ENCODE measurements around the gene CLN5. TPM values are rescaled to one million over a fixed set of nuclear protein-coding genes. Genes with fewer than 3 reads are reported as not detected.

CLN5 gene
- total and polyA plus RNA-seq, 2 of the 13 experiments (the other 11 are each of a cell fraction or from before 2014, with no cell fraction given): 10.1 to 13.7 TPM

DNA sequence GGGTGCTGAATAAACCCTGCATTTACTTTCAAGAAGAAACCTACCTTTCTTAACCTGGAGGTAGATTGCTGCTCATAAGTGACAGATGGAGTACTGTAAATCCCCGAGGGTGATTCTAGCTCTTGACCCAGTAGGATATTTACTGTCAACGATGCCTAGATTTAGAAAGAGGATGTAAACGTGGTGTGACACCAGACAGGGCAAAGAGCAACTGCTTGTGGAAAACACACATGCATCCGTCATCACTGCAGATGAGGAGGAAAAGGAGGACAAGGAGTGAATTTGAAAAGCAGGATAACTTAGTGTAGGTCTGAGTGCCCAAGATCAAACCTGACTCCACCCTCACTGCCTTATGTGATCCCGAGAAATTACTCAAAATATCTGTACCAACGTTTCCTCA, 9.8 kb upstream of the CLN5 start (continued):
- TF ChIP-seq, protein P1, sequence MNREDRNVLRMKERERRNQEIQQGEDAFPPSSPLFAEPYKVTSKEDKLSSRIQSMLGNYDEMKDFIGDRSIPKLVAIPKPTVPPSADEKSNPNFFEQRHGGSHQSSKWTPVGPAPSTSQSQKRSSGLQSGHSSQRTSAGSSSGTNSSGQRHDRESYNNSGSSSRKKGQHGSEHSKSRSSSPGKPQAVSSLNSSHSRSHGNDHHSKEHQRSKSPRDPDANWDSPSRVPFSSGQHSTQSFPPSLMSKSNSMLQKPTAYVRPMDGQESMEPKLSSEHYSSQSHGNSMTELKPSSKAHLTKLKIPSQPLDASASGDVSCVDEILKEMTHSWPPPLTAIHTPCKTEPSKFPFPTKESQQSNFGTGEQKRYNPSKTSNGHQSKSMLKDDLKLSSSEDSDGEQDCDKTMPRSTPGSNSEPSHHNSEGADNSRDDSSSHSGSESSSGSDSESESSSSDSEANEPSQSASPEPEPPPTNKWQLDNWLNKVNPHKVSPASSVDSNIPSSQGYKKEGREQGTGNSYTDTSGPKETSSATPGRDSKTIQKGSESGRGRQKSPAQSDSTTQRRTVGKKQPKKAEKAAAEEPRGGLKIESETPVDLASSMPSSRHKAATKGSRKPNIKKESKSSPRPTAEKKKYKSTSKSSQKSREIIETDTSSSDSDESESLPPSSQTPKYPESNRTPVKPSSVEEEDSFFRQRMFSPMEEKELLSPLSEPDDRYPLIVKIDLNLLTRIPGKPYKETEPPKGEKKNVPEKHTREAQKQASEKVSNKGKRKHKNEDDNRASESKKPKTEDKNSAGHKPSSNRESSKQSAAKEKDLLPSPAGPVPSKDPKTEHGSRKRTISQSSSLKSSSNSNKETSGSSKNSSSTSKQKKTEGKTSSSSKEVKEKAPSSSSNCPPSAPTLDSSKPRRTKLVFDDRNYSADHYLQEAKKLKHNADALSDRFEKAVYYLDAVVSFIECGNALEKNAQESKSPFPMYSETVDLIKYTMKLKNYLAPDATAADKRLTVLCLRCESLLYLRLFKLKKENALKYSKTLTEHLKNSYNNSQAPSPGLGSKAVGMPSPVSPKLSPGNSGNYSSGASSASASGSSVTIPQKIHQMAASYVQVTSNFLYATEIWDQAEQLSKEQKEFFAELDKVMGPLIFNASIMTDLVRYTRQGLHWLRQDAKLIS (CRISPR knock-in tag; IDR thresholded peaks at IDR 0.05): no peak
- TF ChIP-seq MXI1 (IDR thresholded peaks at IDR 0.05; ENCODE audit: borderline replicate concordance, low read depth, low read length): peak; percentile 41; the same call in 1 of the 3 replicates
- peak; percentile 39; the same call in 1 of the 2 replicates for TF ChIP-seq RXRB (CRISPR knock-in tag; IDR thresholded peaks at IDR 0.05; ENCODE audit: borderline replicate concordance)
- peak; percentile 58; the same call in 1 of the 2 replicates for TF ChIP-seq ELF3 (CRISPR knock-in tag; IDR thresholded peaks at IDR 0.05)

GRCh38 chr13:76983676-76984075, 8.2 kb upstream of the CLN5 start:
- H3K79me2 ChIP-seq (ENCODE audit: insufficient read depth, low read length): no peaks in the 10 kb centered on the region
- peaks cover 37% of the 10 kb centered on the region for H3K4me1 ChIP-seq (ENCODE audit: insufficient read depth, low read length)
- no peak for ATAC-seq
- intact Hi-C loops (cut with micrococcal nuclease; ENCODE audit: unreplicated experiment) (no loop called here), in situ Hi-C loops (cut with HindIII; ENCODE audit: extremely low pct_ligation_motif_present, low pct_unique_long_range_greater_than_20kb) (no loop called here)
- no peak overlapping the region for H3K9ac ChIP-seq (ENCODE audit: insufficient read depth, low read depth, low read length)
- 45% methylated on average over 5 of the region's 5 CpGs for WGBS (ENCODE audit: low lambda C conversion rate)
- POLR2A ChIA-PET: no interaction called here
- H2AFZ ChIP-seq (ENCODE audit: low read length): no peak overlapping the region
- H3K9me3 ChIP-seq (ENCODE audit: low read length): no peaks in the 10 kb centered on the region
- H3K27ac ChIP-seq (ENCODE audit: extremely low read length, insufficient read depth, low read length): no peak overlapping the region
- CTCF ChIA-PET (ENCODE audit: low intra/inter-chr PET ratio, low total read pairs): no interaction called here
- FAIRE-seq: no peak
- H3K36me3 ChIP-seq (replicated peaks in 1 of 2; ENCODE audit: control insufficient read depth in 1 of 2, insufficient read depth in 2 of 2, low read length in 2 of 2): no peaks in the 10 kb centered on the region
- BruUV-seq (replicated peaks): no TSS peak
- H3K4me3 ChIP-seq (replicated peaks in 1 of 3; ENCODE audit: insufficient read depth in 1 of 3, low read depth in 2 of 3, low read length in 3 of 3): no peak overlapping the region
- H3K4me2 ChIP-seq (ENCODE audit: low read depth, low read length): no peak overlapping the region
- H4K20me1 ChIP-seq (ENCODE audit: insufficient read depth, low read length): no peaks in the 10 kb centered on the region
- no peak for DNase-seq (ENCODE audit: low spot score)
- H3K27me3 ChIP-seq (ENCODE audit: control insufficient read depth in 1 of 2, insufficient read depth in 2 of 2, low read length in 2 of 2): peaks cover 0 to 37% of the 10 kb centered on the region in 2 experiments; a peak in 3 of 5 replicates
- TF ChIP-seq ZNF121 (CRISPR knock-in tag; IDR thresholded peaks at IDR 0.05) (peak; percentile 86), ZNF674 (CRISPR knock-in tag; IDR thresholded peaks at IDR 0.05; ENCODE audit: low read depth) (no peak), RARA (CRISPR knock-in tag; IDR thresholded peaks at IDR 0.05) (peak; percentile 27; the same call in 1 of the 2 replicates), ETV5 (CRISPR knock-in tag; IDR thresholded peaks at IDR 0.05; ENCODE audit: borderline replicate concordance) (peak; percentile 38; the same call in 1 of the 2 replicates), GABPA (IDR thresholded peaks at IDR 0.05; ENCODE audit: low read depth, low read length) (no peak), GABPA (CRISPR knock-in tag; IDR thresholded peaks at IDR 0.05; ENCODE audit: low read depth) (peak; percentile 35; the same call in 1 of the 2 replicates), ZKSCAN8 (CRISPR knock-in tag; IDR thresholded peaks at IDR 0.05; ENCODE audit: borderline replicate concordance) (no peak), YY1 (IDR thresholded peaks at IDR 0.05; ENCODE audit: insufficient read depth, insufficient replicate concordance, low read depth, low read length) (no peak), SMAD1 (CRISPR knock-in tag; IDR thresholded peaks at IDR 0.05; ENCODE audit: borderline replicate concordance, low read depth) (no peak), NR2F6 (IDR thresholded peaks at IDR 0.05) (peak; percentile 16; the same call in 1 of the 2 replicates), NR2F6 (CRISPR knock-in tag; IDR thresholded peaks at IDR 0.05) (peak; percentile 57; the same call in 1 of the 2 replicates)
- TF ChIP-seq, protein P2, sequence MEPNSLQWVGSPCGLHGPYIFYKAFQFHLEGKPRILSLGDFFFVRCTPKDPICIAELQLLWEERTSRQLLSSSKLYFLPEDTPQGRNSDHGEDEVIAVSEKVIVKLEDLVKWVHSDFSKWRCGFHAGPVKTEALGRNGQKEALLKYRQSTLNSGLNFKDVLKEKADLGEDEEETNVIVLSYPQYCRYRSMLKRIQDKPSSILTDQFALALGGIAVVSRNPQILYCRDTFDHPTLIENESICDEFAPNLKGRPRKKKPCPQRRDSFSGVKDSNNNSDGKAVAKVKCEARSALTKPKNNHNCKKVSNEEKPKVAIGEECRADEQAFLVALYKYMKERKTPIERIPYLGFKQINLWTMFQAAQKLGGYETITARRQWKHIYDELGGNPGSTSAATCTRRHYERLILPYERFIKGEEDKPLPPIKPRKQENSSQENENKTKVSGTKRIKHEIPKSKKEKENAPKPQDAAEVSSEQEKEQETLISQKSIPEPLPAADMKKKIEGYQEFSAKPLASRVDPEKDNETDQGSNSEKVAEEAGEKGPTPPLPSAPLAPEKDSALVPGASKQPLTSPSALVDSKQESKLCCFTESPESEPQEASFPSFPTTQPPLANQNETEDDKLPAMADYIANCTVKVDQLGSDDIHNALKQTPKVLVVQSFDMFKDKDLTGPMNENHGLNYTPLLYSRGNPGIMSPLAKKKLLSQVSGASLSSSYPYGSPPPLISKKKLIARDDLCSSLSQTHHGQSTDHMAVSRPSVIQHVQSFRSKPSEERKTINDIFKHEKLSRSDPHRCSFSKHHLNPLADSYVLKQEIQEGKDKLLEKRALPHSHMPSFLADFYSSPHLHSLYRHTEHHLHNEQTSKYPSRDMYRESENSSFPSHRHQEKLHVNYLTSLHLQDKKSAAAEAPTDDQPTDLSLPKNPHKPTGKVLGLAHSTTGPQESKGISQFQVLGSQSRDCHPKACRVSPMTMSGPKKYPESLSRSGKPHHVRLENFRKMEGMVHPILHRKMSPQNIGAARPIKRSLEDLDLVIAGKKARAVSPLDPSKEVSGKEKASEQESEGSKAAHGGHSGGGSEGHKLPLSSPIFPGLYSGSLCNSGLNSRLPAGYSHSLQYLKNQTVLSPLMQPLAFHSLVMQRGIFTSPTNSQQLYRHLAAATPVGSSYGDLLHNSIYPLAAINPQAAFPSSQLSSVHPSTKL (CRISPR knock-in tag; IDR thresholded peaks at IDR 0.05): peak; percentile 25; the same call in 1 of the 2 replicates

All from HepG2 (cell line).